A549 (cell line): ENCODE results near the gene PPP1R37.

Source experiments
- BCL3 ChIP-seq: fragments of >200 bp; sonication (Bioruptor Twin); formaldehyde crosslinking; IDR thresholded peaks from 3 replicates; pipeline ENCODE4 v1.6.1; 2016
- CBX8 ChIP-seq: fragments of 200-600 bp; sonication (generic); IDR thresholded peaks from 2 replicates; pipeline ENCODE4 v1.6.1; 2016
- EHF ChIP-seq: fragments of 250-450 bp; sonication (Bioruptor Pico); IDR thresholded peaks from 2 replicates; pipeline ENCODE4 v1.5.0; 2020; ENCODE audit warnings: mild to moderate bottlenecking
- EP300 ChIP-seq, 2 experiments: fragments of >200 bp; sonication (Bioruptor Twin); formaldehyde crosslinking; IDR thresholded peaks; 2 replicates in 1 of 2; 3 replicates in 1 of 2; pipeline ENCODE4 v1.6.1; 2016 to 2017
- HDAC2 ChIP-seq: fragments of 200-600 bp; sonication (generic); IDR thresholded peaks from 2 replicates; pipeline ENCODE4 v1.6.1; 2016
- JUN ChIP-seq, 2 experiments: fragments of >200 bp; sonication (Bioruptor Twin); formaldehyde crosslinking; IDR thresholded peaks; 2 replicates in 1 of 2; 3 replicates in 1 of 2; pipeline ENCODE4 v1.6.1; 2016 to 2017
- KDM1A ChIP-seq: fragments of 200-600 bp; sonication (generic); IDR thresholded peaks from 2 replicates; pipeline ENCODE4 v1.6.1; 2016; ENCODE audit warnings: low read depth, mild to moderate bottlenecking
- POLR2A ChIP-seq: IDR thresholded peaks from 2 replicates; pipeline ENCODE4 v1.6.1; 2012; ENCODE audit warnings: mild to moderate bottlenecking, low read length
- TF ChIP-seq, protein P1 (sequence below): fragments of >200 bp; sonication (Bioruptor Twin); formaldehyde crosslinking; IDR thresholded peaks from 3 replicates; pipeline ENCODE4 v1.5.1; 2016

DNA sequence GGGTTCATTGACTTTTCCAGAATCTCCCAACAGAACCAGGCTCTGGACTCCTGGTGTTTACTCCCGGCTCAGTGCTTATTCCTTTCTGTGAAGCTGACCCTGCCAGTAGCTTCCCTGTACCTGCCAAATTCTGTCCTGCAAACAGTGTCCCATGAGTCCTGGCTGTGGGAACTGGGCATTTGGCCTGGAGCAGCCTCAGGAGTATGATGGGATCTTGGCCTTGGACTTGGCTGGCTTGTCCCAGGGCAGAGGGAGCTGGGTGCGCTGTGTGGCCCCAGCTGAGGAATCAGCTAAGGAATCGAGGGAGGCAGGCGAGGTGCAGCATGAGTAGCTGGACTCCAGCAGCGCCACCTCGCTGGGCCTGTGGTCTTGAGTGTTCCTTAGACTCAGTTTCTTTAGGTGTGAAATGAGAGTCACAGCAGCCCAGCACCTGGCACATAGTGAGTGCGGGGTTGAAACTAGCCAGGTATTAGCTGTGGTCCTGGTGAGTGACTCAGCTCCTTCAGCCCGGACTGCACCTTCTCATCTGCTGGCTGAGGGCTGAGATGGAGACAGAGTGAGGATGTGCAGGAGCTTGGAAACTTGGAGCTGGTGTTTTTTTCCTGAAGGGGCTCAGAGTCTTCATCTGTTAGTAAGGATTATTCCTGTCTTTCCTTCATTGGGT lies 43.8 kb upstream of the PPP1R37 start:
- TF ChIP-seq CBX8: no peak
- no peak for TF ChIP-seq EP300 (IDR thresholded peaks at IDR 0.05)
- TF ChIP-seq, protein P1, sequence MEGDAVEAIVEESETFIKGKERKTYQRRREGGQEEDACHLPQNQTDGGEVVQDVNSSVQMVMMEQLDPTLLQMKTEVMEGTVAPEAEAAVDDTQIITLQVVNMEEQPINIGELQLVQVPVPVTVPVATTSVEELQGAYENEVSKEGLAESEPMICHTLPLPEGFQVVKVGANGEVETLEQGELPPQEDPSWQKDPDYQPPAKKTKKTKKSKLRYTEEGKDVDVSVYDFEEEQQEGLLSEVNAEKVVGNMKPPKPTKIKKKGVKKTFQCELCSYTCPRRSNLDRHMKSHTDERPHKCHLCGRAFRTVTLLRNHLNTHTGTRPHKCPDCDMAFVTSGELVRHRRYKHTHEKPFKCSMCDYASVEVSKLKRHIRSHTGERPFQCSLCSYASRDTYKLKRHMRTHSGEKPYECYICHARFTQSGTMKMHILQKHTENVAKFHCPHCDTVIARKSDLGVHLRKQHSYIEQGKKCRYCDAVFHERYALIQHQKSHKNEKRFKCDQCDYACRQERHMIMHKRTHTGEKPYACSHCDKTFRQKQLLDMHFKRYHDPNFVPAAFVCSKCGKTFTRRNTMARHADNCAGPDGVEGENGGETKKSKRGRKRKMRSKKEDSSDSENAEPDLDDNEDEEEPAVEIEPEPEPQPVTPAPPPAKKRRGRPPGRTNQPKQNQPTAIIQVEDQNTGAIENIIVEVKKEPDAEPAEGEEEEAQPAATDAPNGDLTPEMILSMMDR: no peak
- no peak for TF ChIP-seq EHF (CRISPR knock-in tag)
- TF ChIP-seq JUN (IDR thresholded peaks at IDR 0.05): no peak
- no peak for TF ChIP-seq POLR2A
- no peak for TF ChIP-seq HDAC2
- TF ChIP-seq BCL3: no peak
- TF ChIP-seq KDM1A: no peak
